DND-41 (cell line): ENCODE measurements around the gene PFAS.

Experiments
- ATAC-seq: fragments of 200-7000 bp; cut with Tn5 transposase; 3 replicates; pipeline ENCODE4 v1.9.1; 2021; ENCODE audit warnings: low read depth; ENCODE audit not compliant: insufficient read depth
- DNase-seq: peaks from one replicate; pipeline ENCODE4 v3.0.0-alpha.2; 2020
- H2AFZ ChIP-seq: 2 replicates; pipeline ENCODE4 v1.6.0; 2012; ENCODE audit warnings: low read depth, low read length
- H3K27ac ChIP-seq: 2 replicates; pipeline ENCODE4 v1.5.1; 2012; ENCODE audit warnings: low read length, inconsistent platforms
- H3K27me3 ChIP-seq: fragments of 200-600 bp; sonication (generic); 2 replicates; pipeline ENCODE4 v1.6.0; 2012; ENCODE audit warnings: low read length, mild to moderate bottlenecking, inconsistent platforms; ENCODE audit not compliant: insufficient read depth, poor library complexity
- H3K36me3 ChIP-seq: 2 replicates; pipeline ENCODE4 v1.5.1; 2012; ENCODE audit warnings: low read length, inconsistent platforms; ENCODE audit not compliant: insufficient read depth
- H3K4me1 ChIP-seq: 2 replicates; pipeline ENCODE4 v1.5.1; 2012; ENCODE audit warnings: mild to moderate bottlenecking, low read length; ENCODE audit not compliant: insufficient read depth
- H3K4me2 ChIP-seq: 2 replicates; pipeline ENCODE4 v1.6.0; 2012; ENCODE audit warnings: mild to moderate bottlenecking, moderate library complexity, low read length, inconsistent platforms; ENCODE audit not compliant: insufficient read depth
- H3K4me3 ChIP-seq, 2 experiments: fragments of 200-600 bp in 1 of 2; shearing (Covaris generic) in 1 of 2; 2 replicates each; pipeline ENCODE4 v1.5.1; 2012 to 2016; ENCODE audit warnings: inconsistent platforms in 2 of 2, low read length in 2 of 2, mild to moderate bottlenecking in 2 of 2, low read depth in 1 of 2, moderate library complexity in 1 of 2
- H3K79me2 ChIP-seq: 2 replicates; pipeline ENCODE4 v1.6.0; 2012; ENCODE audit warnings: low read length, inconsistent platforms; ENCODE audit not compliant: insufficient read depth
- H3K9ac ChIP-seq: 2 replicates; pipeline ENCODE4 v1.6.0; 2012; ENCODE audit warnings: low read depth, mild to moderate bottlenecking, inconsistent platforms, low read length, moderate library complexity
- H3K9me3 ChIP-seq: 2 replicates; pipeline ENCODE4 v1.5.1; 2012; ENCODE audit warnings: low read length, moderate library complexity, mild to moderate bottlenecking, inconsistent platforms; ENCODE audit not compliant: insufficient read depth, severe bottlenecking
- H4K20me1 ChIP-seq: 2 replicates; pipeline ENCODE4 v1.6.0; 2012; ENCODE audit warnings: low read length; ENCODE audit not compliant: insufficient read depth
- CTCF ChIP-seq: IDR thresholded peaks from 2 replicates; pipeline ENCODE4 v1.5.1; 2012; ENCODE audit warnings: borderline replicate concordance, low read length, moderate library complexity, mild to moderate bottlenecking; ENCODE audit not compliant: poor library complexity, severe bottlenecking; ENCODE audit errors: extremely low read depth
- EZH2 ChIP-seq: IDR thresholded peaks from 3 replicates; pipeline ENCODE4 v1.6.1; 2012; ENCODE audit warnings: borderline replicate concordance, low read depth, mild to moderate bottlenecking, moderate library complexity, low read length, inconsistent platforms; ENCODE audit not compliant: severe bottlenecking

PFAS gene

GRCh38 chr17:8290043-8290442 is 41.0 kb downstream of the PFAS start:
- TF ChIP-seq CTCF (no peak), EZH2 (no peak)
- ATAC-seq (no peak), DNase-seq (no peak)
- Histone ChIP-seq H3K9me3 (no peaks in the 10 kb centered on the region), H3K79me2 (peaks cover 38% of the 10 kb centered on the region), H3K27me3 (no peaks in the 10 kb centered on the region), H3K9ac (no peak overlapping the region), H3K4me3 (no peak overlapping the region), H3K4me2 (peak overlapping the region; percentile 94), H3K4me1 (peaks cover 53% of the 10 kb centered on the region), H4K20me1 (no peaks in the 10 kb centered on the region), H3K27ac (no peak overlapping the region), H3K36me3 (peaks cover 13% of the 10 kb centered on the region), H2AFZ (no peak overlapping the region)

GRCh38 chr17:8292639-8293395 is 43.7 kb downstream of the PFAS start:
- no peaks in the 10 kb centered on the region for H3K27me3 ChIP-seq
- no peak overlapping the region for H3K9ac ChIP-seq
- H2AFZ ChIP-seq = no peak overlapping the region
- TF ChIP-seq CTCF (no peak), EZH2 (no peak)
- ATAC-seq (no peak), DNase-seq (no peak)
- no peaks in the 10 kb centered on the region for H3K9me3 ChIP-seq
- H4K20me1 ChIP-seq = no peaks in the 10 kb centered on the region
- 0 out of 2 replicates have a peak overlapping the region, but pooled peaks have one; percentile 0 for H3K4me2 ChIP-seq
- H3K27ac ChIP-seq = no peak overlapping the region
- H3K4me1 ChIP-seq = peaks cover 53% of the 10 kb centered on the region
- peaks cover 13% of the 10 kb centered on the region for H3K36me3 ChIP-seq
- no peak overlapping the region for H3K4me3 ChIP-seq
- H3K79me2 ChIP-seq = peaks cover 35% of the 10 kb centered on the region

GRCh38 chr17:8294361-8294760 is 45.3 kb downstream of the PFAS start:
- no peaks in the 10 kb centered on the region for H3K9me3 ChIP-seq
- peak overlapping the region; percentile 87 for H2AFZ ChIP-seq
- ATAC-seq (no peak), DNase-seq (no peak)
- peak overlapping the region; percentile 88 for H3K9ac ChIP-seq
- H3K36me3 ChIP-seq = peaks cover 10% of the 10 kb centered on the region
- no peaks in the 10 kb centered on the region for H4K20me1 ChIP-seq
- peaks cover 22% of the 10 kb centered on the region for H3K79me2 ChIP-seq
- H3K27ac ChIP-seq = peak overlapping the region; percentile 95
- H3K4me1 ChIP-seq = peaks cover 44% of the 10 kb centered on the region
- no peaks in the 10 kb centered on the region for H3K27me3 ChIP-seq
- H3K4me2 ChIP-seq = peak overlapping the region; percentile 96
- peak overlapping the region; percentile 60 to 75; a peak in 3 of 4 replicates for H3K4me3 ChIP-seq
- TF ChIP-seq CTCF = no peak
